ENCODE data around the gene PRKCE. TPM values are rescaled to one million over a fixed set of nuclear protein-coding genes. Genes with fewer than 3 reads are reported as not detected.

Gene PRKCE
- polyA plus RNA-seq, 3 donors = 1.3 to 7.7 (median 2.3) TPM

- DNase-seq = no peak
- no peak overlapping the region for H2AFZ ChIP-seq (ENCODE audit: insufficient read depth, low read depth, low read length, poor library complexity, severe bottlenecking)
- no peak overlapping the region for H3K27ac ChIP-seq (ENCODE audit: low read depth in 1 of 2, low read length in 2 of 2)
- H3K9me3 ChIP-seq (replicated peaks in 1 of 2; ENCODE audit: control insufficient read depth in 1 of 2, insufficient read depth in 1 of 2, low read length in 2 of 2) = no peaks in the 10 kb centered on the region
- H3K9ac ChIP-seq (ENCODE audit: insufficient read depth, low read length, poor library complexity, severe bottlenecking) = no peak overlapping the region
- Mint-ChIP-seq H3K27me3 (ENCODE audit: low read depth in 3 of 3) (no peaks in the 10 kb centered on the region), H3K4me1 (peaks cover 15% of the 10 kb centered on the region), H3K4me3 (no peak overlapping the region), H3K36me3 (no peaks in the 10 kb centered on the region), H3K27ac (peak overlapping the region in 3 of 7 donors; percentile 2 to 20 (median 8)), H3K9me3 (no peaks in the 10 kb centered on the region)
- intact Hi-C loops (cut with micrococcal nuclease) = no loop called here
- H3K79me2 ChIP-seq (ENCODE audit: insufficient read depth, low read length) = peaks cover 12% of the 10 kb centered on the region
- 67% methylated on average over 9 of the region's 10 CpGs for WGBS (ENCODE audit: insufficient coverage)
- H3K4me2 ChIP-seq (replicated peaks; ENCODE audit: extremely low read depth, low read length, poor library complexity, severe bottlenecking) = no peak overlapping the region
- H3K4me1 ChIP-seq (ENCODE audit: control insufficient read depth in 1 of 2, insufficient read depth in 2 of 2, low read length in 2 of 2) = no peaks in the 10 kb centered on the region
- H3K4me3 ChIP-seq (replicated peaks in 1 of 3; ENCODE audit: low read depth in 2 of 3, low read length in 3 of 3) = no peak overlapping the region
- H3K36me3 ChIP-seq (replicated peaks in 1 of 2; ENCODE audit: control insufficient read depth in 1 of 2, insufficient read depth in 2 of 2, low read length in 2 of 2) = no peaks in the 10 kb centered on the region
- H4K20me1 ChIP-seq (ENCODE audit: insufficient read depth, low read length) = peaks cover 7% of the 10 kb centered on the region
- TF ChIP-seq CTCF (IDR thresholded peaks at IDR 0.05) = no peak
- H3K27me3 ChIP-seq (ENCODE audit: control insufficient read depth in 2 of 2, insufficient read depth in 2 of 2, low read length in 2 of 2) = no peaks in the 10 kb centered on the region
Observed at GRCh38 chr2:45786030-45786835, 134.8 kb downstream of the PRKCE start.

GRCh38 chr2:45786836-45787357, 135.4 kb downstream of the PRKCE start:
- intact Hi-C loops (cut with micrococcal nuclease) = no loop called here
- Mint-ChIP-seq H3K4me3 (no peak overlapping the region), H3K27ac (peak overlapping the region in 2 of 7 donors; percentile 8 to 13), H3K4me1 (peaks cover 12% of the 10 kb centered on the region), H3K9me3 (no peaks in the 10 kb centered on the region), H3K27me3 (ENCODE audit: low read depth in 3 of 3) (no peaks in the 10 kb centered on the region), H3K36me3 (no peaks in the 10 kb centered on the region)
- H3K9me3 ChIP-seq (replicated peaks in 1 of 2; ENCODE audit: control insufficient read depth in 1 of 2, insufficient read depth in 1 of 2, low read length in 2 of 2) = no peaks in the 10 kb centered on the region
- H3K79me2 ChIP-seq (ENCODE audit: insufficient read depth, low read length) = peaks cover 12% of the 10 kb centered on the region
- no peaks in the 10 kb centered on the region for H3K4me1 ChIP-seq (ENCODE audit: control insufficient read depth in 1 of 2, insufficient read depth in 2 of 2, low read length in 2 of 2)
- TF ChIP-seq CTCF (IDR thresholded peaks at IDR 0.05) = no peak
- no peaks in the 10 kb centered on the region for H3K36me3 ChIP-seq (replicated peaks in 1 of 2; ENCODE audit: control insufficient read depth in 1 of 2, insufficient read depth in 2 of 2, low read length in 2 of 2)
- WGBS (ENCODE audit: insufficient coverage) = 89% methylated on average over 9 of the region's 10 CpGs
- H3K27ac ChIP-seq (ENCODE audit: low read depth in 1 of 2, low read length in 2 of 2) = no peak overlapping the region
- H3K9ac ChIP-seq (ENCODE audit: insufficient read depth, low read length, poor library complexity, severe bottlenecking) = no peak overlapping the region
- H3K27me3 ChIP-seq (ENCODE audit: control insufficient read depth in 2 of 2, insufficient read depth in 2 of 2, low read length in 2 of 2) = no peaks in the 10 kb centered on the region
- H3K4me3 ChIP-seq (replicated peaks in 1 of 3; ENCODE audit: low read depth in 2 of 3, low read length in 3 of 3) = no peak overlapping the region
- H4K20me1 ChIP-seq (ENCODE audit: insufficient read depth, low read length) = peaks cover 7% of the 10 kb centered on the region
- H2AFZ ChIP-seq (ENCODE audit: insufficient read depth, low read depth, low read length, poor library complexity, severe bottlenecking) = no peak overlapping the region
- H3K4me2 ChIP-seq (replicated peaks; ENCODE audit: extremely low read depth, low read length, poor library complexity, severe bottlenecking) = no peak overlapping the region
- DNase-seq = peak in 1 of 3 donors; percentile 40
